H1 (cell line): Measurements from ENCODE around the gene RASGRP4. TPM values are rescaled to one million over a fixed set of nuclear protein-coding genes. Genes with fewer than 3 reads are reported as not detected.

Source experiments
- CTCF ChIA-PET: fragments of 300-600 bp; sonication (Branson Sonifier 250); formaldehyde crosslinking; loops from one replicate; lab custom pipeline; 2021; ENCODE audit not compliant: partially characterized antibody; lab: Charles Lee
- POLR2A ChIA-PET: fragments of 300-600 bp; sonication (Branson Sonifier 250); formaldehyde crosslinking; loops from one replicate; lab custom pipeline; 2021; ENCODE audit warnings: inconsistent platforms; ENCODE audit not compliant: partially characterized antibody; lab: Charles Lee
- DNase-seq, 2 experiments: peaks; one replicate each; pipeline versions ENCODE4 v3.0.0 to v3.0.0-alpha.2; 2010 to 2022; ENCODE audit warnings: low spot score in 2 of 2, low read depth in 1 of 2, mixed read lengths in 1 of 2
- FAIRE-seq: peaks from 2 replicates; lab custom pipeline; 2011; peaks lifted over from hg19 to GRCh38; lab: Jason Lieb, UNC
- H2AFZ ChIP-seq: 2 replicates; pipeline ENCODE4 v1.8.1; 2012; ENCODE audit warnings: low read length, inconsistent platforms
- H2AK5ac ChIP-seq: 2 replicates; pipeline ENCODE4 v1.6.1; 2013; ENCODE audit warnings: low read depth, low read length
- H2BK120ac ChIP-seq: replicated peaks from 2 replicates; pipeline ENCODE3; 2013; ENCODE audit warnings: low read depth, low read length, inconsistent platforms
- H2BK12ac ChIP-seq: 2 replicates; pipeline ENCODE4 v1.6.1; 2013; ENCODE audit warnings: low read depth, low read length
- H2BK15ac ChIP-seq: 2 replicates; pipeline ENCODE4 v1.6.1; 2013; ENCODE audit warnings: low read length
- H2BK20ac ChIP-seq: 2 replicates; pipeline ENCODE4 v1.6.1; 2013; ENCODE audit warnings: low read length
- H2BK5ac ChIP-seq: 2 replicates; pipeline ENCODE4 v1.6.1; 2013; ENCODE audit warnings: low read depth, low read length
- H3K14ac ChIP-seq: 2 replicates; pipeline ENCODE4 v1.6.1; 2013; ENCODE audit warnings: inconsistent platforms; ENCODE audit not compliant: insufficient read length
- H3K18ac ChIP-seq: 2 replicates; pipeline ENCODE4 v1.6.1; 2013; ENCODE audit warnings: low read length; ENCODE audit errors: extremely low read depth
- H3K23ac ChIP-seq: 2 replicates; pipeline ENCODE4 v1.6.1; 2013; ENCODE audit warnings: inconsistent platforms; ENCODE audit not compliant: insufficient read length
- H3K23me2 ChIP-seq: 2 replicates; pipeline ENCODE4 v1.6.1; 2013; ENCODE audit warnings: low read depth, low read length
- H3K27ac ChIP-seq: 2 replicates; pipeline ENCODE4 v1.6.1; 2011; ENCODE audit warnings: low read depth, low read length, inconsistent platforms
- H3K27me3 ChIP-seq, 4 experiments: replicated peaks in 1 of 4; 1 replicate in 1 of 4; 2 replicates in 3 of 4; pipeline versions ENCODE4 v1.6.1 to v1.8.1; 2011 to 2013; ENCODE audit warnings: low read length in 3 of 4, mild to moderate bottlenecking in 3 of 4, inconsistent platforms in 2 of 4, mixed read lengths in 2 of 4, moderate library complexity in 1 of 4; ENCODE audit not compliant: control insufficient read depth in 3 of 4, insufficient read depth in 3 of 4; ENCODE audit errors: extremely low read depth in 1 of 4
- H3K36me3 ChIP-seq, 4 experiments: 2 replicates each; pipeline versions ENCODE4 v1.6.1 to v1.8.1; 2011 to 2013; ENCODE audit warnings: mild to moderate bottlenecking in 4 of 4, low read length in 3 of 4, moderate library complexity in 2 of 4, control low read depth in 1 of 4, inconsistent platforms in 1 of 4; ENCODE audit not compliant: insufficient read depth in 4 of 4, control insufficient read depth in 2 of 4
- H3K4ac ChIP-seq: replicated peaks from 2 replicates; pipeline ENCODE3; 2013; ENCODE audit warnings: low read length, low read depth, mixed read lengths, inconsistent platforms; ENCODE audit not compliant: insufficient read length
- H3K4me1 ChIP-seq, 4 experiments: replicated peaks in 1 of 4; 1 replicate in 1 of 4; 2 replicates in 3 of 4; pipeline versions ENCODE4 v1.6.1 to v1.8.1; 2011 to 2013; ENCODE audit warnings: low read length in 3 of 4, inconsistent platforms in 2 of 4, mixed read lengths in 1 of 4; ENCODE audit not compliant: insufficient read depth in 4 of 4, control insufficient read depth in 3 of 4
- H3K4me2 ChIP-seq, 2 experiments: 2 replicates each; pipeline versions ENCODE4 v1.6.1 to v1.8.1; 2011 to 2013; ENCODE audit warnings: low read depth in 2 of 2, low read length in 2 of 2, control low read depth in 1 of 2, inconsistent platforms in 1 of 2, mild to moderate bottlenecking in 1 of 2; ENCODE audit not compliant: insufficient read depth in 1 of 2
- H3K4me3 ChIP-seq, 4 experiments: fragments of 200-600, 300-600 bp in 1 of 4; sonication (generic), shearing (Covaris generic), sonication (Bioruptor Twin) in 1 of 4; 2 replicates each; pipeline versions ENCODE4 v1.5.1 to v1.8.1; 2011 to 2016; ENCODE audit warnings: low read length in 4 of 4, low read depth in 3 of 4, control low read depth in 2 of 4, inconsistent platforms in 2 of 4, mild to moderate bottlenecking in 2 of 4, mixed read lengths in 1 of 4, moderate library complexity in 1 of 4; ENCODE audit not compliant: insufficient read depth in 2 of 4; ENCODE audit errors: extremely low read depth in 1 of 4
- H3K56ac ChIP-seq: replicated peaks from 2 replicates; pipeline ENCODE3; 2013; ENCODE audit warnings: low read depth, mild to moderate bottlenecking, mixed read lengths, low read length, inconsistent platforms; ENCODE audit not compliant: insufficient read length
- H3K79me1 ChIP-seq: 2 replicates; pipeline ENCODE4 v1.6.1; 2013; ENCODE audit warnings: low read depth, low read length, control low read depth
- H3K79me2 ChIP-seq, 2 experiments: 2 replicates each; pipeline versions ENCODE4 v1.6.1 to v1.8.1; 2012 to 2013; ENCODE audit warnings: low read length in 2 of 2, mild to moderate bottlenecking in 2 of 2, inconsistent platforms in 1 of 2; ENCODE audit not compliant: insufficient read depth in 2 of 2, control insufficient read depth in 1 of 2
- H3K9ac ChIP-seq, 4 experiments: replicated peaks in 1 of 4; 1 replicate in 1 of 4; 2 replicates in 3 of 4; pipeline versions ENCODE4 v1.6.1 to v1.8.1; 2011 to 2013; ENCODE audit warnings: low read depth in 3 of 4, low read length in 3 of 4, control low read depth in 2 of 4, mild to moderate bottlenecking in 2 of 4, moderate library complexity in 2 of 4, inconsistent platforms in 1 of 4; ENCODE audit errors: extremely low read depth in 1 of 4
- H3K9me3 ChIP-seq, 2 experiments: 2 replicates each; pipeline versions ENCODE4 v1.6.1 to v1.8.1; 2012 to 2013; ENCODE audit warnings: mild to moderate bottlenecking in 2 of 2, moderate library complexity in 2 of 2, control low read depth in 1 of 2, inconsistent platforms in 1 of 2, low read depth in 1 of 2, low read length in 1 of 2, mixed read lengths in 1 of 2; ENCODE audit not compliant: insufficient read depth in 2 of 2
- H4K20me1 ChIP-seq, 2 experiments: replicated peaks in 1 of 2; 2 replicates each; pipeline versions ENCODE3 to v1.8.1; 2011 to 2013; ENCODE audit warnings: inconsistent platforms in 2 of 2, low read length in 2 of 2, mild to moderate bottlenecking in 1 of 2; ENCODE audit not compliant: insufficient read depth in 2 of 2, control insufficient read depth in 1 of 2
- H4K5ac ChIP-seq: 2 replicates; pipeline ENCODE4 v1.6.1; 2013; ENCODE audit warnings: low read length, low read depth, mixed read lengths, inconsistent platforms; ENCODE audit not compliant: insufficient read length
- H4K8ac ChIP-seq: 2 replicates; pipeline ENCODE4 v1.8.0; 2013; ENCODE audit warnings: mild to moderate bottlenecking, moderate library complexity, low read length, inconsistent platforms; ENCODE audit not compliant: insufficient read depth; ENCODE audit errors: extremely low read depth
- H4K91ac ChIP-seq: replicated peaks from 2 replicates; pipeline ENCODE3; 2013; ENCODE audit warnings: low read length, mixed read lengths, inconsistent platforms; ENCODE audit not compliant: insufficient read length
- FOSL1 ChIP-seq: IDR thresholded peaks from 2 replicates; pipeline ENCODE4 v1.6.1; 2011; ENCODE audit warnings: mild to moderate bottlenecking, low read depth, low read length, moderate library complexity; ENCODE audit not compliant: insufficient read depth
- GABPA ChIP-seq: IDR thresholded peaks from 2 replicates; pipeline ENCODE4 v1.6.1; 2011; ENCODE audit warnings: mild to moderate bottlenecking, low read length, moderate library complexity, borderline replicate concordance; ENCODE audit not compliant: insufficient read depth
- KDM1A ChIP-seq: fragments of 200-600, 300-600 bp; sonication (generic); IDR thresholded peaks from 2 replicates; pipeline ENCODE4 v1.7.1; 2016; ENCODE audit warnings: mild to moderate bottlenecking, low read length, borderline replicate concordance
- NANOG ChIP-seq: IDR thresholded peaks from 2 replicates; pipeline ENCODE4 v1.6.1; 2011; ENCODE audit warnings: low read length, low read depth, mild to moderate bottlenecking, inconsistent platforms; ENCODE audit not compliant: insufficient read depth, poor library complexity, severe bottlenecking
- RBBP5 ChIP-seq: IDR thresholded peaks from 2 replicates; pipeline ENCODE4 v1.7.1; 2012; ENCODE audit warnings: low read depth, mild to moderate bottlenecking, inconsistent platforms, low read length, moderate library complexity, borderline replicate concordance
- RNF2 ChIP-seq: fragments of 200-900, 300-1000 bp; sonication (generic); IDR thresholded peaks from 2 replicates; pipeline ENCODE4 v1.7.1; 2016; ENCODE audit warnings: borderline replicate concordance, low read depth, mild to moderate bottlenecking, antibody characterized with exemption, low read length; ENCODE audit not compliant: poor library complexity, severe bottlenecking; ENCODE audit errors: missing control alignments
- SP1 ChIP-seq: IDR thresholded peaks from 2 replicates; pipeline ENCODE4 v1.6.1; 2011; ENCODE audit warnings: low read depth, low read length
- WGBS, 2 experiments: shearing (Covaris generic) in 1 of 2; methylation state at CpG; one replicate each; pipeline versions ENCODE4 v1.1.6 to v1.1.7; 2013 to 2015; ENCODE audit warnings: low lambda C conversion rate in 2 of 2, mixed read lengths in 2 of 2, inconsistent platforms in 1 of 2, low coverage in 1 of 2, missing lambda C conversion rate in 1 of 2; ENCODE audit not compliant: insufficient replicate concordance in 2 of 2, insufficient coverage in 1 of 2, insufficient read length in 1 of 2; ENCODE audit errors: extremely low coverage in 1 of 2, missing lambda C conversion rate in 1 of 2; 5-methylcytosine and 5-hydroxymethylcytosine counted together
- polyA plus RNA-seq, 7 experiments: library from polyadenylated mRNA; depleted of rRNA in 3 of 7; stranded (reverse) in 5 of 7; unstranded in 2 of 7; fragments of >200 nt in 5 of 7; fragments of 200-250 nt in 2 of 7; gene quantifications; 1 replicate in 5 of 7; 2 replicates in 1 of 7; 4 replicates in 1 of 7; pipeline versions ENCODE4 v1.2.1 to v1.2.3, GENCODE V29; 2011 to 2013; ENCODE audit warnings: missing spikeins in 2 of 7, mixed read lengths in 2 of 7
- total RNA-seq: library from RNA; stranded (reverse); fragmentation: NEBNext Ultra II Directional; extraction: Animal tissue kit (Norgen Biotek cat#: 25700); gene quantifications from 2 replicates; pipeline ENCODE4 v1.2.1, GENCODE V29; 2021
- TF ChIP-seq, protein P1 (sequence below): IDR thresholded peaks from 2 replicates; pipeline ENCODE4 v1.6.1; 2011; ENCODE audit warnings: low read length, improper control_type of control experiment

RASGRP4 gene
- total and polyA plus RNA-seq, 2 of the 8 experiments (the other 6 are each of a cell fraction or from before 2014, with no cell fraction given) = 1.9 to 3.1 TPM

DNA sequence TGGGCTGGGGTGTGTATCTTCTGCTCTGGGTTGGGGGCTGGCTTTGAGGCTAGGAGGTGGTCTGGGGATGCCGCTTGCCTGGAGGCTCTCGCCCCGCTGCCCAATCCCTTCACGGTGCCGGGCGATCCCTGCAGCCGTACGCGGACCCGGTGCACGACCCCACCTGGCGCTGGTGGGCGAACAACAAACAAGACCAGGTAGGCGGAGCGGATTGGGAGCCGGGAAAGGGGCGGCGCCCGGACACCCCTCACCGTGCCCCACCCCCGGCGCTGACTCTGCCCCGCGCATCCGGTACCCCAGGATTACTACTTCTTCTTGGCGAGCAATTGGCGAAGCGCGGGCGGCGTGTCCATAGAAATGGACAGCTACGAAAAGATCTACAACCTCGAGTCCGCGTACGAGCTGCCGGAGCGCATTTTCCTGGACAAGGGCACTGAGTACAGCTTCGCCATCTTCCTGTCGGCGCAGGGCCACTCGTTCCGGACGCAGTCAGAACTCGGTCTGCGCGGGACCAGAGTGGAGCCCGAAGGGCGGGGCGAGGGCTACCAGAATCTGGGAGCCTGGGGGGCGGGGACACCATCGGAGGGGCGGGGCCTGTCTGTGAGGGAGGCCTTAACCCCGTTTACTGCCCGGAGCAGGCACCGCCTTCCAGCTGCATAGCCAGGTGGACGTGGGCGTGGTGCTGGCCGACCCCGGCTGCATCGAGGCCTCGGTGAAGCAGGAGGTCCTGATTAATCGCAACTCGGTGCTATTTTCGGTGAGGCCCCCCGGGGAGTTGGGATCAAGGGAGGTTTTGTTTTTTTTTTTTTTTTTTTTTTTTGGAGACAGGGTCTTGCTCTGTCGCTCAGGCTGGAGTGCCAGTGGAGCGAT is 63.7 kb downstream of the RASGRP4 start:
- no peak overlapping the region for H2AFZ ChIP-seq
- peaks cover 4 to 25% (median 19%) of the 10 kb centered on the region in 4 experiments for H3K27me3 ChIP-seq
- no peak overlapping the region for H3K4ac ChIP-seq
- peaks cover 0 to 5% (median 2%) of the 10 kb centered on the region in 4 experiments; a peak in 3 of 7 replicates for H3K4me1 ChIP-seq
- H2BK20ac ChIP-seq = no peak overlapping the region
- peak overlapping the region; percentile 95; the same call in 1 of the 2 replicates for H3K18ac ChIP-seq
- H3K4me2 ChIP-seq = peak overlapping the region; percentile 71 to 76
- no peaks in the 10 kb centered on the region for H3K79me1 ChIP-seq
- WGBS, 2 experiments = 4% methylated on average over 63 of the region's 68 CpGs; no CpG with 5 or more reads in 1 of the 2 experiments
- H3K36me3 ChIP-seq = no peaks in the 10 kb centered on the region
- peak overlapping the region; percentile 92 for H4K5ac ChIP-seq
- peak; percentile 39 for FAIRE-seq
- H3K9ac ChIP-seq = peak overlapping the region in 3 of 4 experiments; percentile 26 to 42 (median 33); a peak in 3 of 7 replicates
- peak overlapping the region; percentile 89 for H2BK5ac ChIP-seq
- peak overlapping the region; percentile 46 for H3K56ac ChIP-seq
- DNase-seq = peak; percentile 71 to 99
- no peak overlapping the region for H2AK5ac ChIP-seq
- H4K8ac ChIP-seq = peak overlapping the region; percentile 85
- no peak overlapping the region for H3K23ac ChIP-seq
- H3K23me2 ChIP-seq = peaks cover 8% of the 10 kb centered on the region; the same call in 1 of the 2 replicates
- ChIA-PET POLR2A (interaction anchor here (0.7 to 2.8 kb wide), 8 partner anchors 10 to 58 kb away, joined by 3 to 9 read pairs (median 4); partner anchors contain the start of genes C19orf33 and PSMD8), CTCF (interaction anchor here (0.6 to 2.4 kb wide), 6 partner anchors 11 to 126 kb away, joined by 3 to 14 read pairs (median 4); partner anchors contain the start of gene C19orf33)
- H2BK15ac ChIP-seq = no peak overlapping the region
- H3K4me3 ChIP-seq = peak overlapping the region; percentile 56 to 70 (median 60)
- H2BK12ac ChIP-seq = peak overlapping the region; percentile 29; the same call in 1 of the 2 replicates
- H4K20me1 ChIP-seq = peaks cover 0 to 2% of the 10 kb centered on the region in 2 experiments
- H4K91ac ChIP-seq = no peak overlapping the region
- peak overlapping the region; percentile 79 for H2BK120ac ChIP-seq
- no peaks in the 10 kb centered on the region for H3K79me2 ChIP-seq
- H3K14ac ChIP-seq = no peak overlapping the region
- H3K9me3 ChIP-seq = peaks cover 3 to 9% of the 10 kb centered on the region in 2 experiments; a peak in 2 of 4 replicates
- no peak overlapping the region; the same call in 1 of the 2 replicates for H3K27ac ChIP-seq
- TF ChIP-seq NANOG (no peak), KDM1A (no peak), FOSL1 (no peak), GABPA (no peak), RBBP5 (peak; percentile 88; the same call in 1 of the 2 replicates), RNF2 (no peak), SP1 (no peak)
- TF ChIP-seq, protein P1, sequence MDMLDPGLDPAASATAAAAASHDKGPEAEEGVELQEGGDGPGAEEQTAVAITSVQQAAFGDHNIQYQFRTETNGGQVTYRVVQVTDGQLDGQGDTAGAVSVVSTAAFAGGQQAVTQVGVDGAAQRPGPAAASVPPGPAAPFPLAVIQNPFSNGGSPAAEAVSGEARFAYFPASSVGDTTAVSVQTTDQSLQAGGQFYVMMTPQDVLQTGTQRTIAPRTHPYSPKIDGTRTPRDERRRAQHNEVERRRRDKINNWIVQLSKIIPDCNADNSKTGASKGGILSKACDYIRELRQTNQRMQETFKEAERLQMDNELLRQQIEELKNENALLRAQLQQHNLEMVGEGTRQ = no peak
